Astrocyte of the spinal cord (primary cell): Measurements from ENCODE around the gene RAP1B.

ENCODE experiments used
- DNase-seq: peaks from one replicate; pipeline ENCODE4 v3.0.0; 2011; ENCODE audit warnings: low read depth, low spot score
- H3K4me3 ChIP-seq: 2 replicates; pipeline ENCODE4 v1.5.1; 2011; ENCODE audit warnings: low read depth, mild to moderate bottlenecking, low read length, moderate library complexity
- CTCF ChIP-seq: IDR thresholded peaks from 2 replicates; pipeline ENCODE4 v1.5.1; 2012; ENCODE audit warnings: low read depth, mild to moderate bottlenecking, low read length, inconsistent platforms
- in situ Hi-C: cut with HindIII; loops from 2 replicates; pipeline ENCODE4 v1.10.0; 2017; ENCODE audit warnings: low sequenced_read_pairs

RAP1B gene

DNA sequence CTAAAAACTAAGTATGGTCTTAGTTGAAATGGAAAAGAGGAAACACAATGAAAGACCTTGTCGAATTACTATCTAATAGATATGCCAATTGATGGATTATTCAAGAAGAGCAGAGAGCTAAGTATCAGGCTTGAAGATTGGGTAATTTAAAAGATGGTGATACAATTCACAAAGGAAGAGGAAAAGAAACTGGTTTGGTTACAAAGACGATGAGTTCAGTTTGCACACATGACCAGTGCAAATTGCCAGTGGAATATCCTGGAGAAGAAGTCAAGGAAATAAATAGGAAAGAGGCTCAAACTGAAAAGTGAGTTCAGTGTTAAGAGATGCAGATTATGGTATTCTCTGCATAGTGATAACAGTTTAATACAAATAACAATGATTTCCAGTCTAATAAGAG lies 2.5 kb upstream of the RAP1B start:
- in situ Hi-C loops, result no loop called here
- DNase-seq, result no peak
- no peak overlapping the region for H3K4me3 ChIP-seq
- TF ChIP-seq CTCF, result no peak

- H3K4me3 ChIP-seq, result peak overlapping the region; percentile 59
- DNase-seq, result no peak
- in situ Hi-C loops, result no loop called here
- no peak for TF ChIP-seq CTCF
Measured at GRCh38 chr12:68609998-68610369, 715 bp upstream of the RAP1B start.

- DNase-seq, result peak; percentile 68
- peak overlapping the region; percentile 95 for H3K4me3 ChIP-seq
- TF ChIP-seq CTCF, result no peak
- in situ Hi-C loops, result no loop called here
Measured at GRCh38 chr12:68611094-68611805, 551 bp downstream of the RAP1B start.

DNA sequence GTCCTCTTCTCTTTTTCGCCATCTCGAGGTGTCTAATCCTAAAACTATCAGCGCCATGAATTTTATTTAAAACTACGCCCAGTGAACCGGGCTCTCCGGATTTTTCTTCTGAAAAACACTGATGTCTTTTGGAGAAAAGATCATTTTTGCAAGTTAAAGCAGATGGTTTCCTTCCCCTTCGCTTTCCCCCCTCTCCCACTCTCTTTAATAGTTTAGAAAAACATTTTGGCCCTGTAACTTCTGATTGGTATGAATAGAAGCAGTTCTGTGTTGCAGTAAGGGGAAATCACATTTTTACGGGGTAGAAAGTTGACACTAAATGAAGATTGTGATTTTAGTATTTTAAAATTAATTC lies 1.1 kb downstream of the RAP1B start:
- H3K4me3 ChIP-seq, result peak overlapping the region; percentile 95
- in situ Hi-C loops, result no loop called here
- DNase-seq, result no peak
- no peak for TF ChIP-seq CTCF

DNA sequence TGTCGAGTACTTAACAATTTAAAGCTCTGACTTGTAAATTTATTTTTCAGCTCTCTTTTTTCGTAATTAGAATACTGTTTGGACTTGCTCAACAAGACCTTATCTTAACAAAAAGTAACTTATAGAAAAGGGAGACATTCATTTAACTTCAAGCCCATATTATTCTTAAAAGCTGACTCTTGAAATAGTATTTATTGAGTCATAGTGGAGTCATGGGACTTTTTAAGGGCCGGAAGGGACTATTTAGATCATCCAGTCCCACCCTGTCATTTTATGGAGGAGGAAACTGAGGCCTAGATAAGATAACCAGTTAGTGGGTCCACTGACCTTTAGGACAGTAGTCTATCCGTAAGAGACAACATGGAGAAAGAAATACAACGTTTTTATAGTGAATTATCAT lies 1.5 kb downstream of the RAP1B start:
- H3K4me3 ChIP-seq, result peak overlapping the region; percentile 95
- no peak for TF ChIP-seq CTCF
- DNase-seq, result peak; percentile 32
- in situ Hi-C loops, result no loop called here

- DNase-seq, result no peak
- peak overlapping the region; percentile 95 for H3K4me3 ChIP-seq
- no peak for TF ChIP-seq CTCF
- in situ Hi-C loops, result no loop called here
Measured at GRCh38 chr12:68612697-68613096, 2.0 kb downstream of the RAP1B start.
